Activated CD4-positive, alpha-beta T cell treated with anti-CD3 and anti-CD28 coated beads, Interleukin-2, amount 10 ng/mL, durations not matched to agents 7 days and 5 days (primary cell): Measurements from ENCODE around the gene HSD17B10. TPM values are rescaled to one million over a fixed set of nuclear protein-coding genes. Genes with fewer than 3 reads are reported as not detected.
"Not testable (repeated sequence)": the region's sequence is repeated elsewhere in the genome, so short reads cannot be mapped to it uniquely, and the experiment has no call there.

Experiments used
- CTCF ChIA-PET: fragments of 350-600 bp; sonication (Branson Sonifier 250); formaldehyde crosslinking; loops from one replicate; lab custom pipeline; 2021; ENCODE audit warnings: antibody characterized with exemption; lab: Charles Lee
- POLR2A ChIA-PET: fragments of 350-600 bp; sonication (Branson Sonifier 250); formaldehyde crosslinking; loops from one replicate; lab custom pipeline; 2021; ENCODE audit warnings: antibody characterized with exemption; lab: Charles Lee
- DNase-seq: peaks from one replicate; pipeline ENCODE4 v3.0.0-alpha.2; 2020
- H3K27ac Mint-ChIP-seq: one replicate; pipeline ENCODE4 v1.8.0; 2021; ENCODE audit warnings: mild to moderate bottlenecking, moderate library complexity, mixed read lengths
- H3K27me3 Mint-ChIP-seq: one replicate; pipeline ENCODE4 v1.8.0; 2021; ENCODE audit warnings: mixed read lengths
- H3K36me3 Mint-ChIP-seq: one replicate; pipeline ENCODE4 v1.8.0; 2021; ENCODE audit warnings: low read depth, mixed read lengths
- H3K4me1 Mint-ChIP-seq: one replicate; pipeline ENCODE4 v1.8.0; 2021; ENCODE audit warnings: mixed read lengths
- H3K4me3 Mint-ChIP-seq: one replicate; pipeline ENCODE4 v1.8.0; 2021; ENCODE audit warnings: mild to moderate bottlenecking, moderate library complexity, mixed read lengths
- H3K9me3 Mint-ChIP-seq: one replicate; pipeline ENCODE4 v1.8.0; 2021; ENCODE audit warnings: mixed read lengths
- total RNA-seq, 2 experiments: library from RNA; stranded (reverse); gene quantifications; one replicate each; pipeline ENCODE4 v1.2.3, GENCODE V29; 2021

Gene HSD17B10
- 100 to 1,000 TPM in 1 of 2 experiments, 10 to 100 TPM in 1; 99.6 to 105 TPM for total RNA-seq

DNA sequence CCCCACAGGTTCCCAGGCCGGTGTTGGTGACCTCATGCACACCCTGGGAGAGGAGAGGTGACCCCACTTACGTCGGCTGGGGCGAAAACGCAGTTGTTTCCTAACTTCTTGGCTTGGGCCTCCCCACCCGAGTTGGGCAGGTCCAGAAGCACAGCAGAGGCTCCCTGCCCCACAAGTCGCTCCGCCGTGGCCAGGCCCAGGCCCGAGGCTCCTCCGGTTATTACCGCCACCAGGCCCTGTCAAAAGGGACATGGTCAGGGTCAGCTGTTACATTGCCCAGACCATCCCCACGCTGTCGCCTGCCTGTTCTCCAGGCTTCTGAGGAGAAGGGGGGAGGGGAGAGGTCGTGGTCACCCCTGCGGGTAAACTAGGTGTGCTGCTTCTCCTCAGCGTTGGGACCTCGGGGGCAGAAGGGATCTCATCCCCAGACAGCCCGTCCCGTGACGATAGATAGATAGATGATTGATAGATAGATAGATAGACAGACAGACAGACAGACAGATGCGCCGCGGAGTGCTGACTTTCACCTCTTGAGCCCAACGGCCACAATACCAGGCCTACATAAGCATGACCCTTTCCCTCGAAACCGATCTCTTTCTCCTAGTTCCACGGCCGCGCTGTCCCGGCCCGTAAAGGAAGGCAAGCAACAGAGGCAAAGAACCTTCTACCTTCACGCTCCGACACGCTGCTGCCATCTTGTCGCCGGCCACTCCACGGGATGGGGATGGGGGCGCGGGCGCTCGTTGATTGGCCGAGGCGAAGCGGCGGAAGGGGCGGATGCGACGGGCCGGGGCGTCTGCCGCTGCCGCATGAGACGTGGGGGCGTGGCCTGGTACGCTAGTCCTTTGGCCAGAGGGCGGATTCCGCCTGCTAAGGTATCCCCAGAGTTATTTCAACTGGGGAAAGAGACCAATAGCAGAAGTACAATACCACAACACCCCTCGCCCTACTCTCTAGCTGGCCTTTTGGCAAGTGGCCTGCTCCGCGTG is at the start of gene HSD17B10:
Gene HSD17B10 (minus strand): TSS at position 720 of the 989 bp plus-strand sequence. CDS start 25 bp downstream, at position 695.
- ChIA-PET POLR2A (no interaction called here), CTCF (interaction anchor here (0.8 to 2.9 kb wide), 3 partner anchors 11 to 121 kb away, joined by 3 to 17 read pairs (median 4); partner anchors contain the start of genes RIBC1 and SMC1A)
- peak; percentile 89 for DNase-seq
- Mint-ChIP-seq H3K27me3 (no peaks in the 10 kb centered on the region), H3K9me3 (no peaks in the 10 kb centered on the region), H3K4me1 (peaks cover 30% of the 10 kb centered on the region), H3K27ac (peak within 1 kb of the TSS; percentile 83), H3K36me3 (peaks cover 9% of the 10 kb centered on the region), H3K4me3 (peak within 1 kb of the TSS; percentile 86)

- Mint-ChIP-seq H3K36me3 (no peaks in the 10 kb centered on the region), H3K27ac (no peak overlapping the region), H3K27me3 (no peaks in the 10 kb centered on the region), H3K4me1 (no peaks in the 10 kb centered on the region), H3K9me3 (no peaks in the 10 kb centered on the region), H3K4me3 (no peak overlapping the region)
- ChIA-PET CTCF (interaction anchor here (0.5 kb wide), 1 partner anchor 1997 kb away, joined by 3 read pairs; no protein-coding TSS in a partner anchor), POLR2A (no interaction called here)
- DNase-seq = no peak
Observed at GRCh38 chrX:53483416-53483815, 49.2 kb upstream of the HSD17B10 start.

- CTCF ChIA-PET = interaction anchor here (1.0 to 1.7 kb wide), 10 partner anchors 11 to 195 kb away, joined by 3 to 8 read pairs (median 4); no protein-coding TSS in a partner anchor
- no peaks in the 10 kb centered on the region for H3K9me3 Mint-ChIP-seq
- POLR2A ChIA-PET = no interaction called here
- H3K27ac Mint-ChIP-seq = no peak overlapping the region
- H3K27me3 Mint-ChIP-seq = no peaks in the 10 kb centered on the region
- no peaks in the 10 kb centered on the region for H3K4me1 Mint-ChIP-seq
- no peak overlapping the region for H3K4me3 Mint-ChIP-seq
- no peaks in the 10 kb centered on the region for H3K36me3 Mint-ChIP-seq
- DNase-seq = peak; percentile 65
Observed at GRCh38 chrX:53481816-53482465, 47.8 kb upstream of the HSD17B10 start.

- Mint-ChIP-seq H3K27ac (no peak overlapping the region), H3K36me3 (no peaks in the 10 kb centered on the region), H3K27me3 (no peaks in the 10 kb centered on the region), H3K4me1 (no peaks in the 10 kb centered on the region), H3K9me3 (no peaks in the 10 kb centered on the region), H3K4me3 (no peak overlapping the region)
- ChIA-PET CTCF (interaction anchor here (0.8 to 1.7 kb wide), 6 partner anchors 11 to 195 kb away, joined by 3 to 8 read pairs (median 4); no protein-coding TSS in a partner anchor), POLR2A (no interaction called here)
- no peak for DNase-seq
Observed at GRCh38 chrX:53481093-53481492, 46.9 kb upstream of the HSD17B10 start.

GRCh38 chrX:53479301-53479700 is 45.1 kb upstream of the HSD17B10 start:
- Mint-ChIP-seq H3K4me1 (no peaks in the 10 kb centered on the region), H3K36me3 (no peaks in the 10 kb centered on the region), H3K4me3 (no peak overlapping the region), H3K9me3 (no peaks in the 10 kb centered on the region), H3K27ac (no peak overlapping the region), H3K27me3 (no peaks in the 10 kb centered on the region)
- ChIA-PET CTCF (interaction anchor here (1.3 kb wide), 1 partner anchor 166 kb away, joined by 3 read pairs; no protein-coding TSS in a partner anchor), POLR2A (no interaction called here)
- DNase-seq = no peak

GRCh38 chrX:53476371-53476770 is 42.2 kb upstream of the HSD17B10 start:
- Mint-ChIP-seq H3K9me3 (no peaks in the 10 kb centered on the region), H3K36me3 (no peaks in the 10 kb centered on the region), H3K4me3 (no peak overlapping the region), H3K4me1 (no peaks in the 10 kb centered on the region), H3K27ac (no peak overlapping the region), H3K27me3 (no peaks in the 10 kb centered on the region)
- ChIA-PET CTCF (interaction anchor here (1.0 kb wide), 1 partner anchor 12 kb away, joined by 3 read pairs; no protein-coding TSS in a partner anchor), POLR2A (no interaction called here)
- DNase-seq = no peak

- no peaks in the 10 kb centered on the region for H3K27me3 Mint-ChIP-seq
- H3K27ac Mint-ChIP-seq = no peak overlapping the region
- no peak for DNase-seq
- no peaks in the 10 kb centered on the region for H3K36me3 Mint-ChIP-seq
- H3K9me3 Mint-ChIP-seq = no peaks in the 10 kb centered on the region
- ChIA-PET CTCF (no interaction called here), POLR2A (no interaction called here)
- no peak overlapping the region for H3K4me3 Mint-ChIP-seq
- no peaks in the 10 kb centered on the region for H3K4me1 Mint-ChIP-seq
Observed at GRCh38 chrX:53474707-53475106, 40.5 kb upstream of the HSD17B10 start.

GRCh38 chrX:53471346-53471745 is 37.2 kb upstream of the HSD17B10 start:
- H3K27me3 Mint-ChIP-seq = peaks cover 2% of the 10 kb centered on the region

DNA sequence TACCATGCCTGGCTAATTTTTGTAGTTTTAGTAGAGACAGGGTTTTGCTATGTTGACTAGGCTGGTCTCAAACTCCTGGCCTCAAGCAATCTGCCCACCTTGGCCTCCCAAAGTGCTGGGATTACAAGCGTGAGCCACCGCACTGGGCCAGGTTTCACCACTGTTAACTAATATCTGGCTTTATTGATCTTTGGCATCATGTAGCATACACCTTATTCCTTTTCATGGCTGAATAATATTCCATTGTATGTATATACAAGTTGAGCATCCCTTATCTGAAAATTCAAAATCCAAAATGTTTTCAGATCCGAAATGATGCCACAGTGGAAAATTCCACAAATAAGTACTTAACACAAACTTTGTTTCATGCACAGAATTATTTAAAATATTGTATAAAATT is 34.5 kb upstream of the HSD17B10 start:
- H3K4me3 Mint-ChIP-seq, H3K36me3 Mint-ChIP-seq, H3K27ac Mint-ChIP-seq, H3K27me3 Mint-ChIP-seq, POLR2A ChIA-PET, H3K4me1 Mint-ChIP-seq, H3K9me3 Mint-ChIP-seq, DNase-seq: not testable (repeated sequence)
- CTCF ChIA-PET = interaction anchor here (0.6 to 0.7 kb wide), 2 partner anchors 24 to 1906 kb away, joined by 3 read pairs; no protein-coding TSS in a partner anchor

More at GRCh38 chrX:53471346-53471745, 37.2 kb upstream of the HSD17B10 start:
- CTCF ChIA-PET = interaction anchor here (0.6 kb wide), 1 partner anchor 13 kb away, joined by 3 read pairs; no protein-coding TSS in a partner anchor
- POLR2A ChIA-PET = no interaction called here
- no peak overlapping the region for H3K4me3 Mint-ChIP-seq
- no peak for DNase-seq
- H3K36me3 Mint-ChIP-seq = no peaks in the 10 kb centered on the region
- H3K27ac Mint-ChIP-seq = no peak overlapping the region
- no peaks in the 10 kb centered on the region for H3K9me3 Mint-ChIP-seq
- H3K4me1 Mint-ChIP-seq = no peaks in the 10 kb centered on the region

GRCh38 chrX:53458082-53458481 is 23.9 kb upstream of the HSD17B10 start:
- no peak overlapping the region for H3K27ac Mint-ChIP-seq
- peaks cover 8% of the 10 kb centered on the region for H3K27me3 Mint-ChIP-seq
- no peaks in the 10 kb centered on the region for H3K9me3 Mint-ChIP-seq
- DNase-seq = no peak
- no peak overlapping the region for H3K4me3 Mint-ChIP-seq
- no peaks in the 10 kb centered on the region for H3K36me3 Mint-ChIP-seq
- CTCF ChIA-PET = interaction anchor here (0.6 kb wide), 1 partner anchor 14 kb away, joined by 3 read pairs; no protein-coding TSS in a partner anchor
- H3K4me1 Mint-ChIP-seq = no peaks in the 10 kb centered on the region
- POLR2A ChIA-PET = no interaction called here

DNA sequence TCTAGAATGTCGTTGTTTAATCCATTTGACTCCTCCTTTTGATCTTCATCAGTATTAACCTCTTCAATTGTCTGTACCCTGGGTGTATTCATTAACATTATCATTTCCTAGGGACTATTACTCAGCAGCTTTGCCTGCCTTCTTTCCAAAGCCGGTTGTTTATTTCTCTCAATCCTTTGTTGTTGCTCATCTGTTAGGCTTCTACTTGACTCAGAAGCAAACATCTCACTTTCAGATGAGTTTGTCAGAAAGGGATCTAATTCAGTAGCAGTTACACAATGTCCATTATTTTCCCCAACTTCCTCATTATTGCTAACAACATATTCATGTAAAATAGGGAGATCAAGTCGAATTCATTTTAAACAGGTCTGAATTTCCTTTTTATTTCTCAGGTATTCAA is 22.1 kb upstream of the HSD17B10 start:
- Mint-ChIP-seq H3K4me1 (peaks cover 3% of the 10 kb centered on the region), H3K9me3 (no peaks in the 10 kb centered on the region), H3K36me3 (no peaks in the 10 kb centered on the region), H3K27me3 (peaks cover 8% of the 10 kb centered on the region), H3K4me3 (no peak overlapping the region), H3K27ac (no peak overlapping the region)
- no peak for DNase-seq
- ChIA-PET CTCF (no interaction called here), POLR2A (no interaction called here)

DNA sequence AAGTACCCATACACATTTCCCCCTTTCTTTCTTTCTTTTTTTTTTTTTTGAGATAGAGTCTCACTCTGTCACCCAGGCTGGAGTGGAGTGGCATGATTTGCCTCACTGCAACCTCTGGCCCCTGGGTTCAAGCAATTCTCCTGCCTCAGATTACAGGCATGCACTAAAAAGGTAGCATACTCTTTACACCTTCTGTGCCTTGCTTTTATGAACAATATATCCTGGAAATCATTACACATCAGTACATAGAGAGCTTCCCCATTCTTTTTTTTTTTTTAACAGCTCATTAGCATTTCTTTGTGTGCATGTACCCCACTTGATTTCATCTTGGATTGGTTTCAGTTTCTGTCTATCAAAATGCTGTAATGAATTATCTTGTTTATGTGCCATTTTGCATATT is 18.6 kb upstream of the HSD17B10 start:
- POLR2A ChIA-PET = no interaction called here
- H3K36me3 Mint-ChIP-seq = no peaks in the 10 kb centered on the region
- CTCF ChIA-PET = no interaction called here

More for the DNA sequence above, 18.6 kb upstream of the HSD17B10 start:
- H3K27ac Mint-ChIP-seq = no peak overlapping the region
- peaks cover 3% of the 10 kb centered on the region for H3K4me1 Mint-ChIP-seq
- H3K9me3 Mint-ChIP-seq = no peaks in the 10 kb centered on the region
- no peak for DNase-seq
- peaks cover 8% of the 10 kb centered on the region for H3K27me3 Mint-ChIP-seq
- H3K4me3 Mint-ChIP-seq = no peak overlapping the region
